Measurements from ENCODE around the gene MPDZ. TPM values are rescaled to one million over a fixed set of nuclear protein-coding genes. Genes with fewer than 3 reads are reported as not detected.

The MPDZ gene
- total and polyA plus RNA-seq, 12 donors, result 28.0 to 100 (median 75.4) TPM

GRCh38 chr9:13210306-13210705 is 69.2 kb downstream of the MPDZ start:
- Histone ChIP-seq H3K27ac (peak overlapping the region in 3 of 10 donors; percentile 22 to 46 (median 27)), H3K9me3 (no peaks in the 10 kb centered on the region), H3K36me3 (peaks cover 0 to 52% (median 12%) of the 10 kb centered on the region in 9 donors), H3K4me1 (peaks cover 0 to 32% (median 16%) of the 10 kb centered on the region in 9 donors), H3K27me3 (no peaks in the 10 kb centered on the region), H3K4me3 (no peak overlapping the region)
- ATAC-seq, result no peak
- TF ChIP-seq, protein P1, sequence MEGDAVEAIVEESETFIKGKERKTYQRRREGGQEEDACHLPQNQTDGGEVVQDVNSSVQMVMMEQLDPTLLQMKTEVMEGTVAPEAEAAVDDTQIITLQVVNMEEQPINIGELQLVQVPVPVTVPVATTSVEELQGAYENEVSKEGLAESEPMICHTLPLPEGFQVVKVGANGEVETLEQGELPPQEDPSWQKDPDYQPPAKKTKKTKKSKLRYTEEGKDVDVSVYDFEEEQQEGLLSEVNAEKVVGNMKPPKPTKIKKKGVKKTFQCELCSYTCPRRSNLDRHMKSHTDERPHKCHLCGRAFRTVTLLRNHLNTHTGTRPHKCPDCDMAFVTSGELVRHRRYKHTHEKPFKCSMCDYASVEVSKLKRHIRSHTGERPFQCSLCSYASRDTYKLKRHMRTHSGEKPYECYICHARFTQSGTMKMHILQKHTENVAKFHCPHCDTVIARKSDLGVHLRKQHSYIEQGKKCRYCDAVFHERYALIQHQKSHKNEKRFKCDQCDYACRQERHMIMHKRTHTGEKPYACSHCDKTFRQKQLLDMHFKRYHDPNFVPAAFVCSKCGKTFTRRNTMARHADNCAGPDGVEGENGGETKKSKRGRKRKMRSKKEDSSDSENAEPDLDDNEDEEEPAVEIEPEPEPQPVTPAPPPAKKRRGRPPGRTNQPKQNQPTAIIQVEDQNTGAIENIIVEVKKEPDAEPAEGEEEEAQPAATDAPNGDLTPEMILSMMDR (IDR thresholded peaks at IDR 0.05), result no peak
- intact Hi-C loops (cut with DNase I), result loop anchor here in 2 of 10 donors (10.0 kb wide), 2 partner anchors 214 to 1224 kb away; no protein-coding TSS in a partner anchor
- 97 to 100% methylated on average over 1 of the region's 1 CpG for WGBS, 2 donors
- no peak for DNase-seq

GRCh38 chr9:13209498-13209897 is 70.0 kb downstream of the MPDZ start:
- DNase-seq (no peak), ATAC-seq (peak in 6 of 8 donors; percentile 46 to 84 (median 71))
- Histone ChIP-seq H3K4me3 (no peak overlapping the region), H3K4me1 (peaks cover 0 to 32% (median 16%) of the 10 kb centered on the region in 9 donors), H3K27me3 (no peaks in the 10 kb centered on the region), H3K9me3 (no peaks in the 10 kb centered on the region), H3K36me3 (peaks cover 0 to 52% (median 17%) of the 10 kb centered on the region in 9 donors), H3K27ac (peak overlapping the region in 4 of 10 donors; percentile 28 to 58 (median 40))
- 37 to 38% methylated on average over 3 of the region's 3 CpGs for WGBS, 2 donors
- TF ChIP-seq, protein P1 (IDR thresholded peaks at IDR 0.05), result no peak
- intact Hi-C loops (cut with DNase I), result no loop called here

DNA sequence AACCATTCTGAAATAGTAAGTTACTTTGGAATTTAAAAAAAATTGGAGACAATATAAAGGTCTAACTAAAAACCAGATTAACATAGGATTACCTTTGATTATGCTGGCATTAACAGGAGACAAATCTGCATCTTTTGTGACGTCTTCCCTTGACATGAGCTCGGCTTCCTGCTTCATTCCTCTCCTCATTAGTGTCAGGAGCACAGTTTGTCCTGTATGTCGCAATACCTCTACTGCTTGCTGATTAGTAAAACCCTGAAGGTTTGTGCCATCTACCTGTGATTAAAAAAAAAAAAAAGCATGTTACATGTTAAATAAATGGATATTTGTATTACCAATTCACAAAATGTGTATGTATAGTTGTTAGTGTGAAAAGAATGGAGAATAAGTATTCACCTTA is 73.7 kb downstream of the MPDZ start:
- H3K9me3 ChIP-seq, result no peaks in the 10 kb centered on the region
- TF ChIP-seq, protein P1 (IDR thresholded peaks at IDR 0.05), result no peak
- peaks cover 0 to 30% (median 16%) of the 10 kb centered on the region in 9 donors for H3K4me1 ChIP-seq
- H3K36me3 ChIP-seq, result peaks cover 0 to 59% (median 28%) of the 10 kb centered on the region in 9 donors
- 92 to 93% methylated on average over 3 of the region's 3 CpGs for WGBS, 2 donors
- H3K27me3 ChIP-seq, result no peaks in the 10 kb centered on the region
- intact Hi-C loops (cut with DNase I), result no loop called here
- no peak overlapping the region for H3K4me3 ChIP-seq
- DNase-seq (no peak), ATAC-seq (no peak)
- H3K27ac ChIP-seq, result no peak overlapping the region

DNA sequence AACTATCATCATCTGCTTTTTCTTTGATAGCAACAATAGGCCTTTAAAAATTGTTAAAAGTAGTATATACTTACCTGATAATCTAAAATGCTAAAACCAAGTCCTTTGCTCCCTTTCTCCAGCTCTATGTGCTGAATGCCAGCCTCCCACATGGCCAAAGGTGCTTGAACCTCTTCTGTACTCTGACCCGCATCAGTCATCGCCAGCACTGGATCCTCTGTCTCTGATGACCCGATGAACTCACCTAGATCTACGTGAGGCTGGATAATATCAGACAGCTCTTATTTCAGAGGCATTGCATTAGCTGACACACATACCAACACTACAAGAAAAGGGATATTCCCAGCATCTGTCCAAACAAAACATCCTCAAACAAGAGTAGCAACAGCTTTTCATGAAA is 89.5 kb downstream of the MPDZ start:
- ATAC-seq (no peak), DNase-seq (no peak)
- 62 to 70% methylated on average over 4 of the region's 4 CpGs for WGBS, 2 donors
- Histone ChIP-seq H3K9me3 (no peaks in the 10 kb centered on the region), H3K4me1 (no peaks in the 10 kb centered on the region), H3K36me3 (peaks cover 0 to 100% (median 35%) of the 10 kb centered on the region in 9 donors), H3K27me3 (no peaks in the 10 kb centered on the region), H3K27ac (no peak overlapping the region), H3K4me3 (no peak overlapping the region)
- TF ChIP-seq, protein P1 (IDR thresholded peaks at IDR 0.05), result no peak
- intact Hi-C loops (cut with DNase I), result loop anchor here in 1 of 10 donors (10.0 kb wide), 1 partner anchor 65 kb away; no protein-coding TSS in a partner anchor
